BJ (cell line): Measurements from ENCODE around the gene AATK. TPM values are rescaled to one million over a fixed set of nuclear protein-coding genes. Genes with fewer than 3 reads are reported as not detected.

Experiments
- CTCF ChIA-PET: fragments of 350-600 bp; formaldehyde crosslinking; extraction: SDS; loops from one replicate; lab custom pipeline; 2021; ENCODE audit warnings: antibody characterized with exemption, inconsistent platforms; lab: Yijun Ruan, JAX
- POLR2A ChIA-PET: fragments of 300-600 bp; sonication (Branson Sonifier 250); formaldehyde crosslinking; extraction: SDS; loops from one replicate; lab custom pipeline; 2021; ENCODE audit warnings: antibody characterized with exemption; lab: Charles Lee
- DNase-seq: peaks from one replicate; pipeline ENCODE4 v3.0.0-alpha.2; 2011; ENCODE audit warnings: low read depth
- H3K27me3 ChIP-seq: 2 replicates; pipeline ENCODE4 v1.6.0; 2011; ENCODE audit warnings: low read length; ENCODE audit not compliant: control insufficient read depth, insufficient read depth
- H3K36me3 ChIP-seq: 2 replicates; pipeline ENCODE4 v1.5.1; 2011; ENCODE audit warnings: low read length; ENCODE audit not compliant: control insufficient read depth, insufficient read depth
- H3K4me3 ChIP-seq: 2 replicates; pipeline ENCODE4 v1.5.1; 2011; ENCODE audit warnings: low read depth, mild to moderate bottlenecking, control low read depth, low read length
- polyA plus RNA-seq: library from polyadenylated mRNA; depleted of rRNA; stranded (reverse); fragments of >200 nt; gene quantifications from 2 replicates; pipeline ENCODE4 v1.2.3, GENCODE V29; 2011
- TF ChIP-seq, protein P1 (sequence below): IDR thresholded peaks from 2 replicates; pipeline ENCODE4 v1.5.1; 2011; ENCODE audit warnings: low read depth, mild to moderate bottlenecking, control low read depth, inconsistent platforms, low read length, moderate library complexity; ENCODE audit not compliant: insufficient read depth

The AATK gene
- polyA plus RNA-seq, 1 experiment, result 0.29 TPM

DNA sequence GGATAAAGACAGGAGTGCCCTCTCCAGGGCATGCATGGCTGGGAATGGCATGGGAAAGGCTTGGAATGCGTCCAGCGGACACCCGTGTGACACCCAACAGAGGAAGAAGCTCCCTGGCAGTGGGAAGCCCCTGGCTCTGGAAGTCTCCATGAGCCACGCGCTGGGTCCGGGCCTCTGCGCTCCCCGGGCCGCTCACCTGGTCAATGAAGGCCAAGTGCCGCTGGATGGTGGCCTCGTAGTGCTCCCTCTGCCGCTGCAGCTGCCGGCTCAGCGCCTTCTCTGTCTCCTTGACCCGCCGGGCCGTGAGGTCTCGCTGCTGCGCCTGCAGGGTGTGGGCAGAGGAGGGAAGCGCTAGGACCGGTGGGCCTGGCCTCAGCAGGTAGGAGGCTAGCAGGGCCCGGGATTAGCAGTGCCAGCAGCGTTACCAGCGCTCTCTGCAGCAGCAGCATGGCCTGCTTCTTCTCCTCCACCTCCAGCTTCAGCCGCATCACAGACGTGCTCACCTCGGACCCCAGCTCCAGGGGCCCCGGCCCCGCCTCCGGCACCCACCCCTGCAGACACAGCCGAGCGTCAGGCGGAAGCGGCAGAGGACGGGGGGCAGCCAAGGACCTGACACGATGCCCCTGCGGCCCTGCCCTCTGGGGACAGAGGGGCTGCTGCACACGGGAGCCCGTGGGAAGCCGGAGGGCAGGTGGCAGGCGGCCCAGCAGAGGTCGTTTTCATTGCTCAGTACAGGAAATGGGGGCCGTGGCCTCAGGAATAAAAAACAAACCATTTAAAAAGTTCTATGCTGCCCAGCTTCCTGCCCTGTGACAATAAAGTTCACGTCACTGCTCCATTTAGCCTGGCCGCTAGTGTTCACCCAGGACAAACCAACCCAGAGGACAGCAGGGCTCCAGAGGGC, 30.7 kb upstream of the AATK start:
- TF ChIP-seq, protein P1, sequence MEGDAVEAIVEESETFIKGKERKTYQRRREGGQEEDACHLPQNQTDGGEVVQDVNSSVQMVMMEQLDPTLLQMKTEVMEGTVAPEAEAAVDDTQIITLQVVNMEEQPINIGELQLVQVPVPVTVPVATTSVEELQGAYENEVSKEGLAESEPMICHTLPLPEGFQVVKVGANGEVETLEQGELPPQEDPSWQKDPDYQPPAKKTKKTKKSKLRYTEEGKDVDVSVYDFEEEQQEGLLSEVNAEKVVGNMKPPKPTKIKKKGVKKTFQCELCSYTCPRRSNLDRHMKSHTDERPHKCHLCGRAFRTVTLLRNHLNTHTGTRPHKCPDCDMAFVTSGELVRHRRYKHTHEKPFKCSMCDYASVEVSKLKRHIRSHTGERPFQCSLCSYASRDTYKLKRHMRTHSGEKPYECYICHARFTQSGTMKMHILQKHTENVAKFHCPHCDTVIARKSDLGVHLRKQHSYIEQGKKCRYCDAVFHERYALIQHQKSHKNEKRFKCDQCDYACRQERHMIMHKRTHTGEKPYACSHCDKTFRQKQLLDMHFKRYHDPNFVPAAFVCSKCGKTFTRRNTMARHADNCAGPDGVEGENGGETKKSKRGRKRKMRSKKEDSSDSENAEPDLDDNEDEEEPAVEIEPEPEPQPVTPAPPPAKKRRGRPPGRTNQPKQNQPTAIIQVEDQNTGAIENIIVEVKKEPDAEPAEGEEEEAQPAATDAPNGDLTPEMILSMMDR, result no peak
- POLR2A ChIA-PET, result no interaction called here

DNA sequence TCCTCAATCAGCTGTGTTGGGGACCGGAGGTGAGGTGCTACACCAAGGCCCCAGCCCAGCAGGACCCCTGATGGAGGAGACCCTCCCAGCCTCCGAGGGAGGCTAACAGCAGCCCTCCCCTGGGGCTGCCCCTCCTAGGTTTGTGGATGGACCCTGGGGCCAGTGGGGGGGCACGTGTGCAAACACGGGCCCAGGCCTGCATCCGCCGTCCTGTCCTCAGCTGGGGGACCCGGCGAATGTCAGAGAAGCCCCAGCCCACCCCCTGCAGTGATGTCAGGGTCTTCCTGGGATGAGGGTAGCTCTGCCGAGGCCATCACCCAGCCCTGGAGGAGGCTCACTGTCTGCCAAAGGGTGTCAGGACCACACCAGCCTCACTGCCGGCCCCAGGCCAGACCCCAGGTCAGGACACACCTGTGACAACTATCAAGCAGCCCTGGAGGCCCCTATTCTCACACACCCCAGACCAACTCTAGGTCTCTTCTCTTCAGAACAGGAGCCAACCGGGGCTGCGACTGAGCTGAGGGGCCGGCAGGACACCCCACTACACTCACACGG, 30.0 kb upstream of the AATK start:
- H3K27me3 ChIP-seq, result no peaks in the 10 kb centered on the region
- POLR2A ChIA-PET, result no interaction called here
- no peak overlapping the region for H3K4me3 ChIP-seq
- H3K36me3 ChIP-seq, result peaks cover 5% of the 10 kb centered on the region
- TF ChIP-seq, protein P1, result no peak
- CTCF ChIA-PET, result interaction anchor here (1.4 to 1.7 kb wide), 2 partner anchors 11 to 53 kb away, joined by 3 to 7 read pairs; no protein-coding TSS in a partner anchor
- no peak for DNase-seq

More for the DNA sequence above, 30.7 kb upstream of the AATK start:
- CTCF ChIA-PET, result interaction anchor here (1.4 to 1.7 kb wide), 2 partner anchors 11 to 54 kb away, joined by 3 to 7 read pairs; no protein-coding TSS in a partner anchor
- Histone ChIP-seq H3K27me3 (no peaks in the 10 kb centered on the region), H3K36me3 (peaks cover 4% of the 10 kb centered on the region), H3K4me3 (no peak overlapping the region)
- no peak for DNase-seq

DNA sequence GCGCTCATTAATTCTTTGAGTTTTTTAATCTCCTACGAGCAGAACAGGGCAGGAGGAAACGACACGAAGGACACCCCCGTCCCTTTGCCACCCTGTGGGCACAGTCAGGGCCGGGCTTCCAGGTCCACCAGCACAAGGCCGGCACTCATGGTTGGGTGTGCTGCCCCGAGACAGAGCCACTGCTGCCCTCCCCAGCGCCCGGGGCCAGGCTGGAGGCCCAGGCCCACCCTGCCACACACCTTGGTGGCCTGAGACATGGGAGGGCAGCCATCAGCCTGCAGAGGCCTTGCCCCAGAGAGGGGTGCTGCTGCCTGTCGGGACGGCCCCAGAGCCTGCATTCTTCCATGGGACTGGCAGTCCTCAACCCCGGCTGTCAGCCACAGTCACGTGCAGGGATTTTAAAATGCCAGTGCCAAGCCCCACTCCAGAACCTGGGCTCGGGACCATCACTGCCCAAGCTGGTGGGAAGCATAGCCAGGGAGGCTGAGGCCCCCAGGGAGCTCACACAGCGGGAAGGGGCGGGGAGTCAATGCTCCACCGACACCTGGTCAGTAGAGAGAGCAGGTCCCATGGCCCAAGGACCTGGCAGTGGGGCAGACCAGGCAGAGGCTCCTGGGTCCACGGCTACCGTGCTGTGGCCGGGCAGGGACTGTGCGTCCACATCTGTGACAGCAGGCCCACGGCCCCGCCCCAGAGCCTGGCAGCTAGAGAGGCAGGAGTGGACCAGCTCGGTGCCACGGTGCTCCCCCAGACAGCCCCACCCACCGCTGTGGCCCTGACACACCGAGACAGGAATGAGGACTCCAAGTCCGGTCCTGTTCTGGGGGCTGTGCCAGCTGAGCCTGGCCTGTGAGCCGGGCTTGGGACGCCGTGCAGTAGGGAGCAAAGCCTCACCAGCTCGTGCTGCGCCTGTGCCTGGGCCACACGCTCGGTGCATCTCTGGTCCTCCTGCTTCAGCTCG, 29.2 kb upstream of the AATK start:
- TF ChIP-seq, protein P1, result no peak
- CTCF ChIA-PET, result interaction anchor here (1.7 kb wide), 1 partner anchor 52 kb away, joined by 7 read pairs; no protein-coding TSS in a partner anchor

DNA sequence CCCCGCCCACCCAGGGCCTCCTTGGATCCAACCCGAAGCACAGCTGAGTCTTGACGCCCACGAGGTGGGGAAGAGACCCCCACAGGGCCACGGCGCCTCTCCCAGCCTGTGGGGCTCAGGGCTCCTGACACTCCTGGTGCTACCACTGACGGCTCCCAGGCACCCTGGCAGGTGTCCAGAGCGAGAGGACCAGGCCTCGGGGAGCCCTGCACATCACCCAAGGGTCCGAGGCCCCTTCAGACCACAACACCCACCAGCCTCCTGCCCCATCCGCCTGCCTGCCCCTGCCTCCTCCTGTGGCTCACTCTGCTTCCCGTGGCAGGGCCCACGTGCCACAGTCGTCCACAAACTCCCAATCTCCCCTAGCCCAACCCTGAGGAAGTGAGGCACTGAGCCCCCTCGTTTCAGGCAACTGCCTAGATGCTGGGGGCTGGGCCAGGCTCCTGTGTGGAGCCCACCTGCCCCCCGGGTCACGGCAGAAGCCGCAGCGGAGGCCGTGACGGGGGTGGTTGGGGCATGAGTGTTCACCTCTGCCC, 28.3 kb upstream of the AATK start:
- ChIA-PET CTCF (no interaction called here), POLR2A (no interaction called here)
- TF ChIP-seq, protein P1, result no peak
- Histone ChIP-seq H3K4me3 (no peak overlapping the region), H3K36me3 (peaks cover 8% of the 10 kb centered on the region), H3K27me3 (no peaks in the 10 kb centered on the region)
- no peak for DNase-seq

More for the DNA sequence above, 29.2 kb upstream of the AATK start:
- Histone ChIP-seq H3K4me3 (no peak overlapping the region), H3K36me3 (peaks cover 5% of the 10 kb centered on the region), H3K27me3 (no peaks in the 10 kb centered on the region)
- POLR2A ChIA-PET, result no interaction called here
- DNase-seq, result no peak
